HFFc6 (cell line): ENCODE data around the gene IL25. TPM values are rescaled to one million over a fixed set of nuclear protein-coding genes. Genes with fewer than 3 reads are reported as not detected.

Experiments used
- DNase-seq: peaks from one replicate; pipeline ENCODE4 v3.0.0-alpha.2; 2018
- H3K27ac Mint-ChIP-seq: 2 replicates; pipeline ENCODE4 v1.8.0; 2020; ENCODE audit warnings: mild to moderate bottlenecking, mixed read lengths
- H3K27me3 Mint-ChIP-seq: 2 replicates; pipeline ENCODE4 v1.8.0; 2021; ENCODE audit warnings: mild to moderate bottlenecking, moderate library complexity, mixed read lengths; ENCODE audit not compliant: insufficient read depth
- H3K36me3 Mint-ChIP-seq: 2 replicates; pipeline ENCODE4 v1.8.0; 2021; ENCODE audit warnings: low read depth, mixed read lengths
- H3K4me1 Mint-ChIP-seq: 2 replicates; pipeline ENCODE4 v1.8.0; 2020; ENCODE audit warnings: low read depth, mixed read lengths
- H3K4me3 Mint-ChIP-seq: 2 replicates; pipeline ENCODE4 v1.8.0; 2020; ENCODE audit warnings: mild to moderate bottlenecking, moderate library complexity, mixed read lengths
- H3K9me3 Mint-ChIP-seq: 2 replicates; pipeline ENCODE4 v1.8.0; 2020; ENCODE audit warnings: mild to moderate bottlenecking, mixed read lengths
- total RNA-seq, 6 experiments: library from RNA; stranded (reverse); fragmentation: NEBNext Ultra II Directional; extraction: Animal tissue kit (Norgen Biotek cat#: 25700); gene quantifications; 2 replicates in 1 of 6; 3 replicates in 5 of 6; pipeline ENCODE4 v1.2.3, GENCODE V29; 2021
- TF ChIP-seq, protein P1 (sequence below): fragments of 200-600 bp; sonication (generic); IDR thresholded peaks from 2 replicates; pipeline ENCODE4 v1.5.0; 2021; ENCODE audit warnings: antibody characterized with exemption, mild to moderate bottlenecking

IL25 gene
- total RNA-seq, 6 experiments from 2014 or later, result not detected

DNA sequence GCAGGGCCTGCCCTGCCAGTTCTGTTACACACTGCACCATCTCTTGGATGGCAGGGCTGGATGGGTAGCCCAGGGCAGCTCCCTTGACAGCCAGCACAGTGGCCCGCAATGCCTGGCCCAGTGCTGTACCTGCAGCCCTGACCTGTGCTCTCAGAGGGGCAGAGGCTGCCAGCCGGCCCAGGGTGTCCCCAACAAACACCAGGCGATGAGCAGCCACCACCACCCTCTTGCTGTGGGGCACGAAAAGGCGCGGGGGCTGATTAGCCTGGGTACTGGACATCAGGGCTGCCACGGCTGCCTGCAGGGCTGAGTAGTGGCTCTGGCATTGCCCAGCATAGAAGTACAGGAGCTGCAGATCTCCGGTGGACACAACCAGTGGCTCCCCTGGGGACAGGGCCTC, 15.3 kb upstream of the IL25 start:
- Mint-ChIP-seq H3K9me3 (no peaks in the 10 kb centered on the region), H3K4me3 (no peak overlapping the region), H3K27ac (no peak overlapping the region), H3K27me3 (peaks cover 12% of the 10 kb centered on the region), H3K36me3 (no peaks in the 10 kb centered on the region), H3K4me1 (peaks cover 23% of the 10 kb centered on the region)
- TF ChIP-seq, protein P1, sequence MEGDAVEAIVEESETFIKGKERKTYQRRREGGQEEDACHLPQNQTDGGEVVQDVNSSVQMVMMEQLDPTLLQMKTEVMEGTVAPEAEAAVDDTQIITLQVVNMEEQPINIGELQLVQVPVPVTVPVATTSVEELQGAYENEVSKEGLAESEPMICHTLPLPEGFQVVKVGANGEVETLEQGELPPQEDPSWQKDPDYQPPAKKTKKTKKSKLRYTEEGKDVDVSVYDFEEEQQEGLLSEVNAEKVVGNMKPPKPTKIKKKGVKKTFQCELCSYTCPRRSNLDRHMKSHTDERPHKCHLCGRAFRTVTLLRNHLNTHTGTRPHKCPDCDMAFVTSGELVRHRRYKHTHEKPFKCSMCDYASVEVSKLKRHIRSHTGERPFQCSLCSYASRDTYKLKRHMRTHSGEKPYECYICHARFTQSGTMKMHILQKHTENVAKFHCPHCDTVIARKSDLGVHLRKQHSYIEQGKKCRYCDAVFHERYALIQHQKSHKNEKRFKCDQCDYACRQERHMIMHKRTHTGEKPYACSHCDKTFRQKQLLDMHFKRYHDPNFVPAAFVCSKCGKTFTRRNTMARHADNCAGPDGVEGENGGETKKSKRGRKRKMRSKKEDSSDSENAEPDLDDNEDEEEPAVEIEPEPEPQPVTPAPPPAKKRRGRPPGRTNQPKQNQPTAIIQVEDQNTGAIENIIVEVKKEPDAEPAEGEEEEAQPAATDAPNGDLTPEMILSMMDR, result no peak
- no peak for DNase-seq

DNA sequence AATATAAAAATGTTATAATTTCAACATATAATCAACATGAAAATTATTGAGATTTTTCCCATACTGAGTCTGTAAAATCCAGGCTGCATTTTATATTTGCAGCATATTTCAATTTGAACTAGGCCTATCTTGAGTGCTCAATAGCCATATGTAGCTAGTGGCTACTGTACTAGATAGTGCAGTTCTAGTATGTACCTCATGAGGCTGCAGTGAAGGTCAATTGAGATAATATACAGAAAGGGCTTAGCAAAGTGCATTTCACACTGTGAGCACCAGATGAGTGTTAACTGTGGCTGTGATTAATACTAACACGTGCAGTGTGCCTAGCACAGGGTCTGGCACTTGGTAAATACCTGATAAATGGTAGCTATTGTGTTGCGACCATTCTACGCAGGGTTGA, 14.6 kb upstream of the IL25 start:
- DNase-seq, result no peak
- TF ChIP-seq, protein P1, result peak; percentile 12; the same call in 1 of the 2 replicates
- H3K4me3 Mint-ChIP-seq, result no peak overlapping the region
- no peaks in the 10 kb centered on the region for H3K9me3 Mint-ChIP-seq
- H3K27me3 Mint-ChIP-seq, result peaks cover 14% of the 10 kb centered on the region
- H3K4me1 Mint-ChIP-seq, result peaks cover 19% of the 10 kb centered on the region
- H3K36me3 Mint-ChIP-seq, result no peaks in the 10 kb centered on the region
- H3K27ac Mint-ChIP-seq, result no peak overlapping the region

DNA sequence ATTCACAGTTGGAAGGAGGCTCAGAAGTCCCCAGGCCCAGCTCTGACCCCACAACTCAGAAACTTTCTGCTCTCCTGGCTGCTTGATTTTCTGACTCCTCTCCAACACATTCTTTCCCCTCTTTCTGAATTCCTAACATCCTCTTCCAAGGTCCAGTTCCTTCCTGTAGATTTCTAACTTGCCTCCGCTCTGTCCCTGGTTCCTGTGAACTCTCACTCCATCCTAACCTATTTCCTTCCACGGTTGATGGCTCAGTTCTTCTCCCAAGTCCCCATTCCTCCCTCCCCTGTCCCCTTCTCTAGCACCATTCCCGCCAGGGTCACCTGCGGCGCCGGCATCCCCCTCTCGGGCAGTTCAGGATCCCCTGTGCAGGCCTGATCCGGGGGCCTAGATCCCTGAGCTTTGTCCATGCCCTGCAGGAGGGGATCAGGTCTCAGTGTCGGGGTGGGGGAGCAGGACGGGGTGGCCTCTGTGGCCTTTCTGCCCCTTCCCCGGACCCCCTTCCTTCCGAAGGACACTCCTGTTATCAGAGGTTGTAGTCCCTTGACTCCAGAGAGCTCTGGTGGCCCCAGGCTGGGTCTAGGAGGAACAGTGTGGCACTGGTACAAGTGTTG, 13.9 kb upstream of the IL25 start:
- TF ChIP-seq, protein P1, result no peak
- H3K27ac Mint-ChIP-seq, result no peak overlapping the region

DNA sequence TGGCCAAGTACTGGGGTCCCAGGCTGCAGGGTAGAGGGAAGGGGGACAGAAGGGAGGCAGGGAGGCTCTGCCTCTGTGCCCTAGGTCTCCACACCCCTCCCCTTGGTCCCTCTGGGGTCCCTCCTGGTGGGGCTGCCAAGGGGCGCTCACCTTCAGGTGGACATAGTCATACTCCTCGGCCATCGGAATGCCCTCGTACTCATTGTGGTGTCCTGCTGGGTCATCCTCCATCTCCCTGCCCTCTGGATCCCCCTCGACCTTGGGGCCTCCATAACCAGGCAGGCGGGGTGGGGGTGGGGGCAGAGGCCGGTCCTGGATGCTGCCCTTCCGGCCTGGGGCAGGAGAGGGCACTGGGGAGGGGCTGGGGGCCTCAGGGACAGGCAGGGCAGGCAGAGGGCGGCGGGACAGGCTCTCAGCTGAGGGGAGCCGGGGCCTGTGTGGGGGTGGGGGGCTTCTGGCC, 13.4 kb upstream of the IL25 start:
- no peaks in the 10 kb centered on the region for H3K36me3 Mint-ChIP-seq
- H3K4me1 Mint-ChIP-seq, result peaks cover 14% of the 10 kb centered on the region
- DNase-seq, result no peak
- no peaks in the 10 kb centered on the region for H3K9me3 Mint-ChIP-seq
- H3K4me3 Mint-ChIP-seq, result no peak overlapping the region
- peaks cover 15% of the 10 kb centered on the region for H3K27me3 Mint-ChIP-seq
- H3K27ac Mint-ChIP-seq, result no peak overlapping the region
- TF ChIP-seq, protein P1, result no peak

More for the DNA sequence above, 13.9 kb upstream of the IL25 start:
- no peak for DNase-seq
- no peak overlapping the region for H3K4me3 Mint-ChIP-seq
- H3K4me1 Mint-ChIP-seq, result peaks cover 13% of the 10 kb centered on the region
- H3K9me3 Mint-ChIP-seq, result no peaks in the 10 kb centered on the region
- H3K36me3 Mint-ChIP-seq, result no peaks in the 10 kb centered on the region
- H3K27me3 Mint-ChIP-seq, result peaks cover 14% of the 10 kb centered on the region

DNA sequence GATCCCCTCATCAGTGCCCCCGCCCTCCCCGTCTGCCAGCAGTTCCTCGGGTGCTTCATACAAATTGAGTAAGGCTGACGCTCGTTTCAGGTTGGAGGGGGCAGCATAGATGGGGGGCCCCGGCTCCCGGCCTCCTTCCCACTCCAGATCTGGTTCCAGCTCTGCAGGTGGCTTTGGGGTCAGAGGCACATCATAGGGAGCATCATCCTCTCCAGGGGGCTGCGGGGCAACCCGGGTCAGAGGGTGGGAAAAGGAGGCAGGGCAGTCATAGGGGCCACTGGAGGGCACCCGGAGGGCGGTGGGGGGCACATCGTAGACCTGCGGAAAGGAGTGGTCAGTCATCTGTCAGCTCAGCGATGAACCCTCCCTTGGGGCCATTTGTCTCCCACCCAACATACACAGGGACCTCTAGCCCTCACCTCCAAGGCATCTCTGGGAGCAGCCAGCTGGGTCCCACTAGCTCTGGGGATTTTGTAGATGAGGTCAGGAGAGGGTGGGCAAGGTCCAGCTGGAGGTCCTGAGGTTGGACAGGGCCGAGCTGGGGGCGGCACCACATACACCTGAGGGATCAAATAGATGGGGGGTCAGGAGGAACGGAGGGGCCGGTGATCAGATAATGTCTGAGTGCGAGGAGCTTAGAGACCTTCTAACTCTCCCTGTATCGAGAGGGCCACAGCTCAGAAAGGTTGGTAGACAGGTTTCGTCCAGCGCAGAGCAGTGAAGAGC, 12.7 kb upstream of the IL25 start:
- Mint-ChIP-seq H3K4me1 (peaks cover 19% of the 10 kb centered on the region), H3K9me3 (no peaks in the 10 kb centered on the region), H3K27ac (0 out of 2 replicates have a peak overlapping the region, but pooled peaks have one; percentile 36), H3K36me3 (no peaks in the 10 kb centered on the region), H3K4me3 (no peak overlapping the region), H3K27me3 (peaks cover 19% of the 10 kb centered on the region)
- DNase-seq, result no peak
- TF ChIP-seq, protein P1, result no peak
